SKM-1 (cell line): ENCODE measurements around the gene CHM.
"Not testable (repeated sequence)": the region's sequence is repeated elsewhere in the genome, so short reads cannot be mapped to it uniquely, and the experiment has no call there.

ENCODE experiments used
- DNase-seq: peaks from one replicate; lab custom pipeline; 2025; ENCODE audit not compliant: unreplicated experiment; lab: John Stamatoyannopoulos, UW

The CHM gene, protein sequence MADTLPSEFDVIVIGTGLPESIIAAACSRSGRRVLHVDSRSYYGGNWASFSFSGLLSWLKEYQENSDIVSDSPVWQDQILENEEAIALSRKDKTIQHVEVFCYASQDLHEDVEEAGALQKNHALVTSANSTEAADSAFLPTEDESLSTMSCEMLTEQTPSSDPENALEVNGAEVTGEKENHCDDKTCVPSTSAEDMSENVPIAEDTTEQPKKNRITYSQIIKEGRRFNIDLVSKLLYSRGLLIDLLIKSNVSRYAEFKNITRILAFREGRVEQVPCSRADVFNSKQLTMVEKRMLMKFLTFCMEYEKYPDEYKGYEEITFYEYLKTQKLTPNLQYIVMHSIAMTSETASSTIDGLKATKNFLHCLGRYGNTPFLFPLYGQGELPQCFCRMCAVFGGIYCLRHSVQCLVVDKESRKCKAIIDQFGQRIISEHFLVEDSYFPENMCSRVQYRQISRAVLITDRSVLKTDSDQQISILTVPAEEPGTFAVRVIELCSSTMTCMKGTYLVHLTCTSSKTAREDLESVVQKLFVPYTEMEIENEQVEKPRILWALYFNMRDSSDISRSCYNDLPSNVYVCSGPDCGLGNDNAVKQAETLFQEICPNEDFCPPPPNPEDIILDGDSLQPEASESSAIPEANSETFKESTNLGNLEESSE

DNA sequence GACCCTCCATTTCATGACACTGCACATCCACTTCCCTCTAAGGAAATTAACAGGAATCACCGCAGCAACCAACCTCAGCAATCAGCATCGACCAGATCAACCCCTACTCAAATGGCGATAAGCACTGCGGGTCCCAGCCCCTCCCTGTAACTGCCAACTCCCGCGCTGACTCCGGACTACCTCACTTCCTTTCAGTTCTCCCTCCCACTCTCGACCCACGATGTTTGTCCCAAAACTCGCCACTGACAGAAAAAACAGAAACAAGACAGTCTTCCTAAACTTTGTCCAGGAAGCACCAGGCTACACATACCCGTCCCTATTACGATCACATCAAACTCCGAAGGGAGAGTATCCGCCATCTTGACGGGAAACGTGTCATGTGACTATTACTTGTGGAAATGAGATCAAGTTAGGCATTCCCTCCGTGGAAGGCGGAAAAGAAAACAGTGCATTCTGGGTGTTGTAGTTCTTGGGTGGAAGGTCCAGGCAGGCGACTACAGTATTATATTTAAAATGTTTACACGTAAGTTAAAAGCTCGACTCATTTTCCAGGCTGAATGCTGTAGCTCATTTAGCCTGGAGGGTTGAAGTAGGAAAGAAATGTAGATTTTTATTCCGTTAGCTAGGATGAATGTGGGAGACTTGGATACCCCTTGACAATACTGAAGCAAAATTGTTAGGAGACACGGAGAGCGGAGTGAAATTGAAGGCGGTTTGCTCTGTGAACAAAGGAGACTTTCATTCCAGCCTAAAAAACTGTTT is at the start of gene CHM:
Gene CHM, minus strand, starts transcription at position 385 of the 762 bp plus-strand sequence. Its CDS starts 26 bp downstream, at position 359.
- no peak for DNase-seq

DNA sequence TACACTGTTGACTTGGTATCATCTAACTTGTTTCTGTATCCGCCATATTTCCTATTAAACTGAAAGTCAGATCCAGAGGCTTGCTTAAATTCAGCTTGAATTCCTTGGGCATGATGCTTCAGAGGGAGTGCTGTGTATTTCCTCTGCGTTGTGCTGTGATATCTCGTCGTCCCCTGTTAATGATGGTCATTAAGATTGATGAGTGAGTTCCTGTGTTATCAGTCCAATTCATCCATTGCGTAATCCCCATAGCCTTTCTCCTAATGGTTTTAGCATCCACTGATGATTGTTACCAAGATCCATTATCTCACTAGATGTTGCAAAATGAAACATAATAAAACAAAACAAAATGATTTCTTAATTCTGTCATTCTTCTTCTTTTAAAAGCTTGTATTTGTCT is 31.3 kb upstream of the CHM start:
- no peak for DNase-seq

DNA sequence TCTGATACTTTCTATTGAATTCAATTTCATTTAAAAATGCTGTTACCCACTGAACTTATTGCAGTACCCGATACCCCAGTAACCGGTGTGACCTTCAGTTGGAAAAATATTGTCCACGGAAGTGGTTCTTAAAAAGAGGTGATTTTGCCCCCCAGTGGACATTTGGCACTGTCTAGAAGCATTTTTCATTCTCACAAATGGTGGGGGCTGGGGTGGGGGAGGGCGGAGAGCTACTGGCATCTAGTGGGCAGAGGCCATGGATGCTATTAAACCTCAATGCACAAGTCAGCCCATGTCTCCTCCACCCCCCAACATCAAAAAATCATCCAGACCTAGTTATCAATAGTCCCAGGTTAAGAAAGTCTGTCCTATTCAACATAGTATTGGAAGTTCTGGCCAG is 19.6 kb upstream of the CHM start:
- DNase-seq: no peak

DNA sequence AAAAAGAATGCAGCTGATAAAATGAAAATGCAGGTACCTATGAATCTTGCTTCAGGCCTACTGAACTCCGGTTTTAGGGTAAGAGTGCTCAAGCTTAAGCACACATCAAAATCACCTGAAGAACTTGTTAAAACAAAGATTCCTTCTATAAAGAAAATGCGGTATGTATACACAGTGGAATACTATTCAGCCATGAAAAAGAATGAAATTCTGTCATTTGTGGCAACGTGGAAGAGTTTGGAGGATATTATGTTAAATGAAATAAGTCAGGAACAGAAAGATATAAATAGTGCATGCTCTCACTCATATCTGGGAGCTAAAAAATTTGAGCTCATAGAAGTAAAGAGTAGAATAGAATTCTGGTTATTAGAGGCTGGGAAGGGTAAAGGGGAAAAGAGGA is 14.0 kb upstream of the CHM start:
- no peak for DNase-seq

DNA sequence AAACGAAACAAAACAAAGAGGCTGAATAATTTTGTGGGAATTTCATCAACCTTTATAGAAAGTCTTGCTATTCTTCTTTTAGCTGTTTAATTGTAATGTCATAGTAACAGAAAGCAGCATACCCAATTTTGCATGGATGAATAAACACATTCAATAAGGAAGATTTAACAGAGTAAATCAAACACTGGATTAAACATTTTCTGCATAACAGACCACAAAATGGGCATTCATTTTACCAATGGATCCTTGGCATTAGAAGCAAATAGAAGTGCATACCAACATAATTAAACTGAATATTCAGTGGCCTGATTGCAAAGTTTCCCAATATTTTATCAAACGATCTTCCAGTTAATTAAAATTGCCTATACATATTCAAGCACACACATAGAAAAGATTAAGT is 4.4 kb upstream of the CHM start:
- DNase-seq: no peak

DNA sequence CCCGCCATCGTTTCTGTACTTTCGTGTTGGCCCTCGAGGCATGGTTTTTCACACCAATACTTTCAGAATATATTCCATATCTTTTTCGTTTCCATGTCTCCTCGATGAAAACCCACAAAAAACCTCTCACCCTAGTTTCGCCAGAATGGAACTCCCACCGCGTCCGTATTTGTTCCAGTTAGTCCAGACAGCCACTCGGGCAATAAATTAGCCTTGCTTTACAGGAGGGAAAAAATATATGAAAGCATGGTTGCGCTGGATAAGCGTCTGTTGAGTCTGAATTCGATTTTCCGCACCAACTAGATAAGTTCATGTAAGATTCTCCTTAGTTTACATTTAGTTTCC is 550 bp upstream of the CHM start:
- DNase-seq: no peak

DNA sequence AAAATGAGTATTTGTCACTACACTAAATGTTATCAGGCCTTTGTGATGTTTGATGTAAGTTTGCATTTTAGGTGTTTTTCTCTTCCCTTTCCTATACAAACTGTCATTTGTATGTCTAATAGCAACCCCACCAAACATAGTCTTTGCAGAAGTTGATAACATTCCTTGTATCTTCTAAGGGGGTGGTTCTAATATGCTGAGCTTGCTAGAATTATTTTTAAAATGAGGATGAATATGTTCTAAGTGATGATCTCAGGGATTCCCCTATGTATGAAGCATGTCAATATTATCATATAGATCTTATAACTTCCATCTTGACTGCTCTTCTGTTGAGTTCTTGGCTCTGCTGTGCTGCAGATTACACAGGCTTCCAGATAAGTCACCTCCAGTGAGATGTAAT is 3.1 kb downstream of the CHM start:
- DNase-seq: no peak

DNA sequence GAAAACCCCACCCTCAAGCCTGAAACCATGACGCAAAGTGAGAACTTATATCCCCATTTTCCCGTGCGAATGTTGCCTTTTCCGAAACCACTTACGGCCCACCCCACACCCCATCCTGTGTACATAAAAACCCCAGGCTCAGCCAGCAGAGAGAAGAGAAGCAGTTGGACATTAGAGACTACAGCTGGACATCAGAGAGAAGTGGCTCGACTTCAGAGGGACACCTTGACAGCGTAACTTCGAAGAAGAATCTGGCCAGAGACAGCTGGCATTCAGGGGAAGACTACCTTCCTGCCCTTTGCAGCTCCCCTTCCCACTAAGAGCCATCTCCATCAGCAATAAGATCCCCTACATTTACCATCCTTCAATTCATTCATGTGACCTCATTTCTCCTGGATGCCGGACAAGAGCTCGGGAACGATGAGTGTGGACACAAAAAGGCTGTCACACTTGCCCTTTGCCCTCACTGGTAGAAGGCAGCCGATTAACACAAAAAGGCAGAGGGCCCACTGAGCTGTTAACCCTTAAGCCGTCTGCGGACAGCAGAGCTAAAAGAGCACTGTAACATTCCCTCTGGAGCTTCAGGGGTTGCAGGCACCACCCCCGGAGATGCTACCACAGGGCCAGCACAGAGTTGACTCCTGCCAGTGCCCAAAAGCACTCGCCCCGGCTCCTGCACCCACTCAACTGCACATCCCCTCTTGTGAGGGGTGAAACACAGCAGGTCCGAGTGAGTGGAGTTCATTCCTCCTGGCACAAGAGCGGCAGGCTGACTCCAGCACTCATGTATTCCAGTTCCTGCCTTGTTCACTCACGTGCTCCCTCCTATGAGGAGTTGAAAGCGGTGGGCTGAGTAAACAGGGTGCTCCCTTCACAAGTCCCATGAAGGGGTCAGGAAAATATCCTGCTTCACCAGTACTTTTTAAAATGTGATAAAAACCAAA is 7.5 kb downstream of the CHM start:
- DNase-seq: no peak

DNA sequence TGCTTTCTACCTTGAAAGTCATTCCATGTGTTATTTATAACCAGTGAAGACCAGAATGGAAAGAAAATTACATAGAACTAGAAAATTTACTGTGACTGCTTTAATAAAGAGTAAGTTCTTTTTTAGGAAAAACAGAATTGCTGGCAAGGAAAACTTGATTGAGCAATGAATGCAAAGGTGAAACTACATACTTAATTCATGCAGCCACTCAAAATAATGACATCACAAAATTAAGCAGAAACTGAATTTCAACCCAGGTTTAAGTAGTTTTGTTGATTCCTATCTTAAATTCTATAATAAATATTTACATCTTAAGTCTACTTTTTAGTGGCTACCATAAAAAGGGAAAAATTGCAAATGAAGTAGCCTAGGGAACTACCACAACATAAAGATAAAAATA is 14.0 kb downstream of the CHM start:
- DNase-seq: no peak

DNA sequence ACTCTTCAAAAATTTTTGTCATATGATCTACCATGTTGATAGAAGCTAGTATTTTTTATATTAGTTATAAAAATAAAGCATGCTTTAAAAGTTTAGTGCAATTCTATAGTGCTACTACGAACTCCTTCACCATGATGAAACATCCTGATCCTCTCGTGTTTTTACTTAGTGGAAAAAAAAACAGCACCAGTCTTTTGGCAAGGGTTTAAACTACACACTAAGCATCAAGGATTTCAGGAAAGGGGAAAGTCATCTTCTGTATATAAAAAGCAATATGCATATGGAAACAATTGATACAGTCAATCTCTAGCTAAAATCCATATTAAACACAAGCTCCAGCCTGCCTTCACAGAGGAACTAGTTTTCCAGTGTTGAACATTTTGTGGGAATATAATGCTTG is 18.7 kb downstream of the CHM start:
- DNase-seq: no peak

DNA sequence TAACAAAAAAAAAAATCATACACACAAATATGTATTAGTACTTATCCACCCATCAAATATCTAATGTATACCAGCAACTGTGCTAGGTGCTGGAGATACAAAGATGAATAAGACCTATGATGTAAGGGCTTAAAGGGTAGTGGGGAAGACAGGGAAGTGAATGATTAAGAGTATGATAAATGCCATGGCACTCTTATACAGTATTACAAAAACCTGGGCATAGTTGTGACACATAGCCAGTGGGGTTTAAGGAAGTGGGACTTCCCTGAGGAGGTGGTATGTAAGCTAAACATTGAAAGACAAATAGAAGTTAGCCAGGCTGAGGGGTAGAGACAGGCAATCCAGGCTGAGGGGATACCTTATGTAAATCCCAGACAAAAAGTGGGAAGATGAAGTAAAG is 23.5 kb downstream of the CHM start:
- no peak for DNase-seq

DNA sequence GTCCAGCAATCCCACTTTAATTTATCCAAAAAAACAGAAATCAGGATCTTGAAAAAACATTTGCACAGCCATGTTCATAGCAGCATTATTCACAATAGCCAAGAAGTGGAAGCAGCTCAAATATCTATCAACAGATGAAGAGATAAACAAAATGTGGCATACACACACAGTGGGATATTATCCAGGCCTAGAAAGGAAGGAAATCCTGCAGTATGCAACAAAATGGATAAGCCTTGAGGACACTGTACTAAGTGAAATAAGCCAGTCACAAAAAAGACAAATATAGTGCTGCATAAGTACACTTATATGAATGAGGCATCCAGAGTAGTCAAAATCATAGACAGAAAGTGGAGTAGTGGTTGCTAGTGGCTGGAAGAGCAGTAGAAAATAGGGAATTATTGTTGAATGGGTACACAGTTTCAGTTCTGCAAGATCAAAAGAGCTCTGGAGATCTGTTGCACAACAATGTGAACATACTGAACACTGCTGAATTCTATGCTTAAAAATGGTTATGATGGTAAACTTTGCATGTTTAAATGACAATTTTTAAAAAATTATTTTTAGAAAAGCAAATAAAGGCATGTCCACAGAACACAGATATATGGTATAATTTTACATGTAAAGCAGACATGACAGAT is 25.6 kb downstream of the CHM start:
- no peak for DNase-seq

DNA sequence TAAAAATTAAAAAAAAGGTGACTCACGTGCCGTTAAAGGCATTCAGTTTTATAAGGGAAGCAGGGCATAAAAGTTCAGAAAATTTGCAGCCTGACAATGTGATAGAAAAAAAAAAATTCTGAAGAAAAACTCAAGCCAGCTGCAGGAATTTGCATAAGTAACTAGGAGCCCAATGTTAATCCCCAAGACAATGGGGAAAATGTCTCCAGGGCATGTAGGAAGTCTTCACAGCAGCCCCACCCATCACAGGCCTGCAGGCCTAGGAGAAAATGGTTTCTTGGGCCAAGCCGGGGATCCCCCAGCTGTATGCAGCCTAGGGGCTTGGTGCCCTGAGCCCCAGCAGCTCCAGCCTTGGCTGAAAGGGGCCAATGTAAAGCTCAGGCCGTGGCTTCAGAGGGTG is 31.2 kb downstream of the CHM start:
- DNase-seq: no peak

DNA sequence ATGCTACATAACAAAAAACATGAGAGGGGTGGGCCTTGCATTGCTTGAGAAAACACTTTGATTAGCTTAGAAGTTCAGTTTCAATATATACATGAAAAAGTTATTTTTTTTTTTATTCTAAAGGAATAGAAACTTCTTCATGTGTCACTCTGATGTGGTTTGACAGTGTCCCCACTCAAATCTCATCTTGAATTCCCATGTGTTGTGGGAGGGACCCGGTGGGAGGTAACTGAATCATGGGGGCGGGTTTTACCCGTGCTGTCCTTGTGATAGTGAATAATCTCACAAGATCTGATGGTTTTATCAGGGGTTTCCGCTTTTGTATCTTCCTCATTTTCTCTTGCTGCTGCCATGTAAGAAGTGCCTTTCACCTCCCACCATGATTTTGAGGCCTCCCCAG is 32.4 kb downstream of the CHM start:
- DNase-seq: not testable (repeated sequence)

DNA sequence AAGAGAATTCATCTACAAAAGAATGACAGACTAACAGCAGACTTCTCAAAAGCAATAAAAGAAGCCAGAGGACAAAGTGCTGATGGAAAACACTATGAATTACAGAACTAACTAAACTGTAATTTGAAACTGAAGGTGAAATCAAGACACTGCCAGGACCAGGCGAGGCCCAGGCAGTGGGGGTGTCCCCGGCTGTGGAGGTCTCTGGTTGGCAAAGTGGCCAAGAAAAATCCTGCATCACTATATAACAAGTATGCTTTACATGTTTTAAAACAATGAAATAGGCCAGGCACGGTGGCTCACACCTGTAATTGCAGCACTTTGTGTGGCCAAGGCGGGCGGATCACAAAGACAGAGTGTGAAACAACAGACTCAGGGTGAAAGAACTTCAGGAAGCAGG is 32.9 kb downstream of the CHM start:
- DNase-seq: no peak

DNA sequence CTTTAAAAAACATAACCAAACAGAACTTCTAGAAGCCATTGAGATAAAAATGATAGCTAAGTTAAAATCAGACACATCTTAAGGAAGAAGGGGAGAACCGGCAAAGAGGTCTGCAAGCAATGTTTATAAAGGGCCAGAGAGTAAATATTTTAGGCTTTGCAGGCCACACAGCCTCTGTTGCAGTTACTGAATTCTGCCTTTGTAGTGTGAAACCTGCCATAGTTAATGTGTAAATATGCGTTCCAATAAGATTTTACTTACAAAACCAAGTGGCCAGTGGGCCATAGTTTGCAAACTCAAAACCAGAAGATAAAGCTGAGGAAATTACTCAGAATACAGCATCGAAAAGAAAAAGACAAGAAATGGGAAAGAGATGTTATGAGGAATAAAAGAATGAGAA is 33.6 kb downstream of the CHM start:
- no peak for DNase-seq

DNA sequence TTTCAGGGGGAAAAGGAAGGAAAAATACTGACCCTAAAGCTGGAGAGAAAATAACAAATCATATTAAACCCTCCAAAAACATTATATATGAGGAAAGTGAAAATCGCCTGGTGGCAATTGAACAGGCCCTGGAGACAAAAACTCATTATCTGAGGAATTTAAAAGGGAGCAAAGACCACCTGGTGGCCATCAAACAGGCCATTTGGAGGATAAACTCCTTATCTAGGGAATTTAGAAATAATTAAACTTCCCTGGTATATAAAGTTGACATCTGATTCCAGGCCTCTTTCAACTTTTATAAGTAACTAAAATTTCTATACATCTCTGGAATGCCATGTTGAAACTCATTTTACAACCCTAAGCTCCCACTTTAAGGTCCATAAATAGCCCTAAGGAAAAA is 35.2 kb downstream of the CHM start:
- DNase-seq: no peak

DNA sequence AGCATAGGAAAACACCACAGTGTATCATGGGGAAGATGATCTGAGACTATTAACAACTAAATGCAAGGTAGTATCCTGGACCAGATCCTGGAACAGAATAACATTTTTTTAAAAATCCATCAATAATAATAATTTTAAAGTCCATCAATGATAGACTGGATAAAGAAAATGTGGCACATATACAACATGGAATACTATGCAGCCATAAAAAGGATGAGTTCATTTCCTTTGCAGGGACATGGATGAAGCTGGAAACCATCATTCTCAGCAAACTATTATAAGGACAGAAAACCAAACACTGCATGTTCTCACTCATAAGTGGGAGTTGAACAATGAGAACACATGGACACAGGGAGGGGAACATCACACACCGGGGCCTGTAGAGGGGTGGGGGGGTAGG is 37.6 kb downstream of the CHM start:
- not testable (repeated sequence) for DNase-seq

DNA sequence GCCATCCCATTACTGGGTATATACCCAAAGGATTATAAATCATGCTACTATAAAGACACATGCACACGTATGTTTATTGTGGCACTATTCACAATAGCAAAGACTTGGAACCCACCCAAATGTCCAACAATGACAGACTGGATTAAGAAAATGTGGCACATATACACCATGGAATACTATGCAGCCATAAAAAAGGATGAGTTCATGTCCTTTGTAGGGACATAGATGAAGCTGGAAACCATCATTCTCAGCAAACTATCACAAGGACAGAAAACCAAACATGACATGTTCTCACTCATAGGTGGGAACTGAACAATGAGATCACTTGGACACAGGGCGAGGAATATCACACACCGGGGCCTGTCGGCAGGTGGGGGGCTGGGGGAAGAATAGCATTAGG is 39.5 kb downstream of the CHM start:
- not testable (repeated sequence) for DNase-seq

DNA sequence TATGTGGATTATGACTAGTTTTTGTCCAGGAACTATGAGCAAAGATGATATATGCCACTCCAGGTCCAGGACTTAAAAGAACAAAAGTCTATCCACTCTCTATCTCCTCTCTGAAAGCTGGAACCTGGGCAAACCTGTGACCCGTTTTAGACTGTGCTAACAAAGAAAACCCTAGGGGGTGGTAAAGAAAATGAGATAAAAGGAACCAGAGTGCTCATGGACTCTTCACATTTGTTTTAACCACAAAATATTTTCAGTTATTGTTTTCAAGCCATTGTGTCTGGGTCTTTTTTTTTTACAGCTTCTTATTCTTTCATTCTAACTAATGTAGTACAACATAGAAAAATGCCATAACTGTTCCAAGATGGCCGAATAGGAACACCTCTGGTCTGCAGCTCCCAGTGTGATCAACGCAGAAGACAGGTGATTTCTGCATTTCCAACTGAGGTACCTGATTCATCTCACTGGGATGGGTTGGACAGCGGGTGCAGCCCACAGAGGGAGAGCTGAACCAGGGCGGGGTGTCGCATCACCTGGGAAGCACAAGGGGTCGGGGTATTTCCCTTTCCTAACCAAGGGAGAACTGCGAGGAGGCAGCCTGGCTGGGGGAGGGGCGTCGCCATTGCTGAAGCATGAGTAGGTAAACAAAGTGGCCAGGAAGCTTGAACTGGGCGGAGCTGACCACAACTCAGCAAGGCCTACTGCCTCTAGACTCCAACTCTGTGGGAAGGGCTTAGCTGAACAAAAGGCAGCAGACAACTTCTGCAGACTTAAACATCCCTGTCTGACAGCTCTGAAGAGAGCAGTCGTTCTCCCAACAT is 45.1 kb downstream of the CHM start:
- no peak for DNase-seq
